ENCODE data around the gene RSL1D1.

Gene RSL1D1

DNA sequence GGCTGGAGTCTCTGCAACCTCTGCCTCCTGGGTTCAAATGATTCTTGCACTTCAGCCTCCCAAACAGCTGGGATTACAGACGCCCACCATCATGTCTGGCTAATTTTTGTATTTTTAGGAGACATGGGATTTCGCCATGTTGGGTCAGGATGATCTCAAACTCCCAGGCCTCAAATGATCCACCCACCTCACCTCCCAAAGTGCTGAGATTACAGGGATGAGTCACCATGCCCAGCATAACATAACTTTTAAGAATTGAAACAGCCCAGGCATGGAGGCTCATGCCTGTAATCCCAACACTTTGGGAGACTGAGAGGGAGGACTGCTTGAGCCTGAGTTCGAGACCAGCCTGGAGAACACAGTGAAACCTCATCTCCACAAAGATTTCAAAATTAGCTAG lies 2.5 kb downstream of the RSL1D1 start:
- DNase-seq (ENCODE audit: low read depth): no peak
- H3K4me3 ChIP-seq (ENCODE audit: low read depth, low read length): no peak overlapping the region
- TF ChIP-seq, protein P1, sequence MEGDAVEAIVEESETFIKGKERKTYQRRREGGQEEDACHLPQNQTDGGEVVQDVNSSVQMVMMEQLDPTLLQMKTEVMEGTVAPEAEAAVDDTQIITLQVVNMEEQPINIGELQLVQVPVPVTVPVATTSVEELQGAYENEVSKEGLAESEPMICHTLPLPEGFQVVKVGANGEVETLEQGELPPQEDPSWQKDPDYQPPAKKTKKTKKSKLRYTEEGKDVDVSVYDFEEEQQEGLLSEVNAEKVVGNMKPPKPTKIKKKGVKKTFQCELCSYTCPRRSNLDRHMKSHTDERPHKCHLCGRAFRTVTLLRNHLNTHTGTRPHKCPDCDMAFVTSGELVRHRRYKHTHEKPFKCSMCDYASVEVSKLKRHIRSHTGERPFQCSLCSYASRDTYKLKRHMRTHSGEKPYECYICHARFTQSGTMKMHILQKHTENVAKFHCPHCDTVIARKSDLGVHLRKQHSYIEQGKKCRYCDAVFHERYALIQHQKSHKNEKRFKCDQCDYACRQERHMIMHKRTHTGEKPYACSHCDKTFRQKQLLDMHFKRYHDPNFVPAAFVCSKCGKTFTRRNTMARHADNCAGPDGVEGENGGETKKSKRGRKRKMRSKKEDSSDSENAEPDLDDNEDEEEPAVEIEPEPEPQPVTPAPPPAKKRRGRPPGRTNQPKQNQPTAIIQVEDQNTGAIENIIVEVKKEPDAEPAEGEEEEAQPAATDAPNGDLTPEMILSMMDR (IDR thresholded peaks at IDR 0.05; ENCODE audit: low read depth, low read length, missing control alignments): no peak

DNA sequence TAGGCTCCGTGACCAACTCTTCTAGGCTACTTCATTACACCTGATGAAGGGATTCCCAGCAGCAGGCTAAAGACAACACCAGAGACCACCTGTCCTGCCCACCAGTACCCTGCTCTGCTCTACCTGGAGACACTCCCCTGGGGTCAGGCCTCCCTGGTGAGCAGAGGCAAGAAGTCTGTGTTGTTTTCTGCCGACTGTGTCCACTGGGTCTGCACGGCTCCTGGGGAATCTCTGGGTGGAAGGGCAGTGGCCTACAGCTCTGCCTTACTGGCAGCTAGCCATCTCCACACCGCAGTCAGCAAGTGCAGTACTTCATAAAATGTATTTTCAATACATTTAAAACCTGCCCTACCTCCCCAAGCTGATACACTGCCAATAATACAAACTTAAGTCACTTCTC lies 6.8 kb downstream of the RSL1D1 start:
- H3K4me3 ChIP-seq (ENCODE audit: low read depth, low read length): no peak overlapping the region
- DNase-seq (ENCODE audit: low read depth): no peak
- TF ChIP-seq, protein P1 (IDR thresholded peaks at IDR 0.05; ENCODE audit: low read depth, low read length, missing control alignments): no peak

DNA sequence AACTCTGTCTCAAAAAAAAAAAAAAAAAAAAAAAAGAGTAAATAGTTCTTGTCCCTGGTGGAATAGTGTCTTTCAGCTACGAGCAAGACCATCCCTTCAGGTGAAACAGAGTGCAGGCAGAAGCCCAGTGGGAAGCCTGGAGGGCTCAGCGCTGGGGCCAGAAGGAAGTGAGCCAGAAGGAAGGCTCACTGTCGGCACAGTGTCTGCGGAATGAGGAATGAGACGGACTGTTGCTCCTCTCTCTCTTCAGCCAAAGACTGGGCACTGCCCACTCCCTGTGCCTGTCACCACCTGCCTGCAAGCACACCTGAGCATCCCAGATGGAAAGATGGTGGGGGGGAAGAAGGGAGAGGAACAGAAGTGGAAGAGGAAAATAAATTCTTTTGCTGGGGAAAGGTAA lies 7.5 kb downstream of the RSL1D1 start:
- TF ChIP-seq, protein P1 (IDR thresholded peaks at IDR 0.05; ENCODE audit: low read depth, low read length, missing control alignments): no peak
- DNase-seq (ENCODE audit: low read depth): no peak
- no peak overlapping the region for H3K4me3 ChIP-seq (ENCODE audit: low read depth, low read length)

DNA sequence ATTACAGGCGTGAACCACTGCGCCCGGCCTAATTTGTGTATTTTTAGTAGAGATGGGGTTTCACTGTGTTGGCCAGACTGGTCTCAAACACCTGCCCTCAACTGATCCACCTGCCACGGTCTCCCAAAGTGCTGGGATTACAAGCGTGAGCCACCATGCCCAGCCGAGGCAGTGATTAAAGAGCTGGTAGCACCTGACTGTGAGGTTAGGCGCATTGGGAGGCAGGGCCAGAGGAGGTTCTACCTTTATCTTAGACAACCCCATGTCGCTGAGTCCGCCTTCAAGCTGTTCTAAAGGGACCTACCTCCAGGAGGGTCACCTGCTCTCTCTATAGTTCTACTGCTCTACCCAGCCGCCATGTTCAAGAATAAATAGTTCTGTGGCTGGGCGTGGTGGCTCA lies 8.1 kb downstream of the RSL1D1 start:
- H3K4me3 ChIP-seq (ENCODE audit: low read depth, low read length): no peak overlapping the region
- TF ChIP-seq, protein P1 (IDR thresholded peaks at IDR 0.05; ENCODE audit: low read depth, low read length, missing control alignments): no peak
- no peak for DNase-seq (ENCODE audit: low read depth)

DNA sequence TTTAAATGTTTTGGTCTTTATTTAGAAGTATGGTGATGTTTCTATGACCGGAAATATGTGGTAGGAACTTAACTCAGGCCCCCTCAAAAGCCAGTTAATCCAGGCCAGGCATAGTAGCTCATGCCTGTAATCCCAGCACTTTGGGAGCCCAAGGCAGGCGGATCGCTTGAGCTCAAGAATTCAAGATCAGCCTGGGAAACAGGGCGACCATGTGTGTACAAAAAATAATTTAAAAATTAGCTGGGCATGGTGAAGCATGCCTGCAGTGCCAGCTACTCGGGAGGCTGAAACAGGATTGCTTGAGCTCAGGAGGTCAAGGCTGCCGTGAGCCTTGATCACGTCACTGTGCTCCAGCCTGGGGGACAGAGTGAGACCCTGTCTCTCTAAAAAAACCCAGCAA lies 10.3 kb downstream of the RSL1D1 start:
- DNase-seq (ENCODE audit: low read depth): no peak
- H3K4me3 ChIP-seq (ENCODE audit: low read depth, low read length): no peak overlapping the region
- TF ChIP-seq, protein P1 (IDR thresholded peaks at IDR 0.05; ENCODE audit: low read depth, low read length, missing control alignments): no peak

DNA sequence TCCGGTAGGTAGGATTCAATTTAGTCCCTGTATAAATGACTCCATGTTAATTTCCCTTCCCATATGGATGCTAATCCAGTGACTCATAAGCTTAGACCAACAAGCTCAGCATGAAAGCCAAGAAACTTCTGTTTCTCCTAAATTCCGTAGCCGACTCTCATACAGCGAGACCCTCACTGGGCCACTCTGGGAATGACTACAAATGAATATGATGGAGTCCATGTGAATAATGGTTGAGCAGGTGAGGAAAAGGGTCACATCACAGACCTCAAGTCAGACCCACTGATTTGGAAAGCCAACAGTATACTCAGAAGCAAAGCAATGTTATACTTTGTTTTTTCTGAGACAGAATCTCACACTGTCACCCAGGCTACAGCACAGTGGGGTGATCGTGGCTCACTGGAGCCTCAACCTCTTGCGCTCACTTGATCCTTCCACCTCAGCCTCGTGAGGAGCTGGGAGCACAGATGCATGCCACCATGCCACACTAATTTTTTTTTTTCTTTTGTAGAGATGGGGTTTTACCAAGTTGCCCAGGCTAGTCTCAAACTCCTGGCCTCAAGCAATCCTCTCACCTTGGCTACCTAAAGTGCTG lies 14.6 kb downstream of the RSL1D1 start:
- TF ChIP-seq, protein P1 (IDR thresholded peaks at IDR 0.05; ENCODE audit: low read depth, low read length, missing control alignments): no peak
- no peak for DNase-seq (ENCODE audit: low read depth)

DNA sequence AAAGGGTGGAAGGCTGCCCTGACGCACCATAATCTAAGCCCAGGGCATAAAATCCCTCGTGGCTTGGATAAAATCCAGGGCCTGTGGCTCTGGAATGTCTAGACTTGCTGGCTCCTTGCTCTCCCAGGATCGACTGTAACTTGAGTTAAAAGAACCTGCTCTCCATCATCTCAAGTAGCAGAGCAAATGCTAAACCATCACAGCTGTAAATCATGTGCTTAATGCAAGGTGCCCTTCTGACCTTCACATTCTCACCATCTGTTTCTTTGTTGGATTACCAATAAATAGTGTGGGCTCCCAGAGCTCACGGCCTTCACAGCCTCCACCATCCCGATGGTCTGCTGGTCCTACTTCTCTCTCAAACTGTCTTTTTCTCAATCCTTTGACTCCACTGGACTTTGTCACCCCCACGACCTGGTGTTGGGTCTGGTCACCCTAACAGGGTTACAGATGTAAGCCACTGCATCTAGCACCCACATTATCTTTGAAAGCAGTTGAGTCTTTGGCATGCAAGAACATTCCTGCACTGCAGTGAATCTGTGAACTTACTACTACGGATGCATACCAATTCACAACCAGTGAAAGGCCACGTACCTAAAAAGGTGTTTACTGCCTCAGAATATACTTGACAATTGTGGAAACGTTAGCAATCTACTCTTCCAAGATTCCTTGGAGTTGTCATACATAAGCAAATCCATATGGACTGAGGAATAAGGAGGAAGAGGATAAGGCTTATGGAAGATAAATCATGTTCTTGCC lies 15.3 kb downstream of the RSL1D1 start:
- no peak for DNase-seq (ENCODE audit: low read depth)
- TF ChIP-seq, protein P1 (IDR thresholded peaks at IDR 0.05; ENCODE audit: low read depth, low read length, missing control alignments): no peak
- H3K4me3 ChIP-seq (ENCODE audit: low read depth, low read length): no peak overlapping the region

More for the DNA sequence above, 14.6 kb downstream of the RSL1D1 start:
- H3K4me3 ChIP-seq (ENCODE audit: low read depth, low read length): no peak overlapping the region

Data from GM12864 (cell line).